Hepatocyte (in vitro differentiated cells): ENCODE measurements around the gene MC4R.

Experiments
- EZH2 ChIP-seq: fragments of 200-600 bp; sonication (generic); IDR thresholded peaks from 2 replicates; pipeline ENCODE4 v1.6.1; 2016; ENCODE audit warnings: antibody characterized with exemption, mild to moderate bottlenecking, borderline replicate concordance
- EZH2phosphoT487 ChIP-seq: fragments of 200-600 bp; sonication (generic); IDR thresholded peaks from one replicate; pipeline ENCODE4 v1.6.1; 2018; ENCODE audit warnings: antibody characterized with exemption, mild to moderate bottlenecking, low read depth, moderate library complexity; ENCODE audit not compliant: unreplicated experiment, severe bottlenecking
- TF ChIP-seq, protein P1 (sequence below): fragments of 200-600 bp; sonication (generic); IDR thresholded peaks from 2 replicates; pipeline ENCODE4 v1.5.1; 2016; ENCODE audit warnings: antibody characterized with exemption, mild to moderate bottlenecking; ENCODE audit not compliant: poor library complexity

- TF ChIP-seq, protein P1, sequence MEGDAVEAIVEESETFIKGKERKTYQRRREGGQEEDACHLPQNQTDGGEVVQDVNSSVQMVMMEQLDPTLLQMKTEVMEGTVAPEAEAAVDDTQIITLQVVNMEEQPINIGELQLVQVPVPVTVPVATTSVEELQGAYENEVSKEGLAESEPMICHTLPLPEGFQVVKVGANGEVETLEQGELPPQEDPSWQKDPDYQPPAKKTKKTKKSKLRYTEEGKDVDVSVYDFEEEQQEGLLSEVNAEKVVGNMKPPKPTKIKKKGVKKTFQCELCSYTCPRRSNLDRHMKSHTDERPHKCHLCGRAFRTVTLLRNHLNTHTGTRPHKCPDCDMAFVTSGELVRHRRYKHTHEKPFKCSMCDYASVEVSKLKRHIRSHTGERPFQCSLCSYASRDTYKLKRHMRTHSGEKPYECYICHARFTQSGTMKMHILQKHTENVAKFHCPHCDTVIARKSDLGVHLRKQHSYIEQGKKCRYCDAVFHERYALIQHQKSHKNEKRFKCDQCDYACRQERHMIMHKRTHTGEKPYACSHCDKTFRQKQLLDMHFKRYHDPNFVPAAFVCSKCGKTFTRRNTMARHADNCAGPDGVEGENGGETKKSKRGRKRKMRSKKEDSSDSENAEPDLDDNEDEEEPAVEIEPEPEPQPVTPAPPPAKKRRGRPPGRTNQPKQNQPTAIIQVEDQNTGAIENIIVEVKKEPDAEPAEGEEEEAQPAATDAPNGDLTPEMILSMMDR: no peak
- TF ChIP-seq EZH2 (no peak), EZH2phosphoT487 (no peak)
Observed at GRCh38 chr18:60417946-60418345, 45.4 kb upstream of the MC4R start.
